ENCODE data around the gene CDK5R1.

DNA sequence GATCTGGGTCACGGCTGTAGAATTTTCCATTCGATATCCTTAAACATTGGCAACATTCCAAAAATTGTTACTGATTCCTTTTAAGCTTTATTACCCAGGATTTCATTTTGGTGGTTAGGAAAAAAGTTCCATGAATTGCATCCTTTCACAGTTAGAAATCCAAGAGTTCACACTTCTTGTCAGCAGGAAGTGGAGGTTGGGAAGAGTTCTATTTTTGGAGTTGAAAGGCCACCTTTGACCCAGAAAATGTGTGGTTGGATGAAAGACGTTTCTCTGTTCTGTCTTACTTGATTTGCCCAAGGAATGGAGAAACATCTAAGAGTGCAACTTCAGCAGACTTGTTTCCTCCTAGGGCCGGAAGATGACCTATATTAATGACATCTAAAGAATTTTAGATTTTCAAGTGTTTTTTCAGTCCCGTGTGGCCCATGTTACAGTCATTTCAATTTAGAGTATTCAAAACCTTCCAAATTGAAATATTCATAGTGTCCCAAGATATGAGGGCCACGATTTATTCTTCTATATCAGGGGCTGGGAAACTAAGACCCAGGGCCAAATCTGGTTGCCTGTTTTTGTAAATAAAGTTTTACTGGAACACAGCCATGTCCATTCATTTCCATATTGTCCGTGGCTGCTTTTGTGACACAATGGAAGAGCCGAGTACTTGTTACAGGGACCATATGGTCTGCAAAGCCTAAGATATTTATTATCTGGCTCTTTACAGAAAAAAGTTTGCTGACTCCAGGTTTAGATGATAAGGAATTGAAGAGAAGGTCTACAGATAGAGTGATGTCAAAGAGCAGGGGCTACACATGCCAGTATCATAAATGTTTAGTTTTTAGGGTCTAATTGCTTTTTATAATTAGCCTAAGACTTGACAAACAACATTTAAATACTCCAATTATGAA, 50.2 kb downstream of the CDK5R1 start:
- TF ChIP-seq EZH2 (IDR thresholded peaks at IDR 0.05; ENCODE audit: insufficient read depth, poor library complexity, severe bottlenecking), result no peak
- no peak for TF ChIP-seq EZH2phosphoT487 (IDR thresholded peaks at IDR 0.05; ENCODE audit: insufficient read depth, low read depth)
